Activated naive CD4-positive, alpha-beta T cell treated with anti-CD3 and anti-CD28 coated beads, Interleukin-2, amount 50 U/mL, for 72 hours (primary cell): ENCODE data around the gene NR1D2. TPM values are rescaled to one million over a fixed set of nuclear protein-coding genes. Genes with fewer than 3 reads are reported as not detected.
A peak's percentile ranks its signal among the peaks of the same experiment; 100 is the strongest.

Experiments
- ATAC-seq, 2 donors: fragments of 150-1000 bp; cut with Tn5 transposase; 2 replicates each; pipeline ENCODE4 v1.10.0; 2021; ENCODE audit warnings: mild to moderate bottlenecking in 2 of 2, moderate library complexity in 2 of 2
- DNase-seq, 2 donors: peaks; one replicate each; pipeline ENCODE4 v3.0.0; 2021 to 2022; ENCODE audit warnings: low spot score in 2 of 2
- H3K27ac Mint-ChIP-seq, 2 donors: one replicate each; pipeline ENCODE4 v1.8.0; 2022; ENCODE audit warnings: mild to moderate bottlenecking in 2 of 2, mixed read lengths in 2 of 2
- H3K36me3 Mint-ChIP-seq, 2 donors: one replicate each; pipeline ENCODE4 v1.8.0; 2022; ENCODE audit warnings: mixed read lengths in 2 of 2
- H3K9me3 Mint-ChIP-seq, 2 donors: one replicate each; pipeline ENCODE4 v1.8.0; 2022; ENCODE audit warnings: mixed read lengths in 2 of 2
- total RNA-seq, 2 donors: library from RNA; stranded (reverse); gene quantifications; one replicate each; pipeline ENCODE4 v1.2.3, GENCODE V29; 2022

The NR1D2 gene
- total RNA-seq, 2 donors from 2014 or later, result 2.1 to 32.7 TPM

DNA sequence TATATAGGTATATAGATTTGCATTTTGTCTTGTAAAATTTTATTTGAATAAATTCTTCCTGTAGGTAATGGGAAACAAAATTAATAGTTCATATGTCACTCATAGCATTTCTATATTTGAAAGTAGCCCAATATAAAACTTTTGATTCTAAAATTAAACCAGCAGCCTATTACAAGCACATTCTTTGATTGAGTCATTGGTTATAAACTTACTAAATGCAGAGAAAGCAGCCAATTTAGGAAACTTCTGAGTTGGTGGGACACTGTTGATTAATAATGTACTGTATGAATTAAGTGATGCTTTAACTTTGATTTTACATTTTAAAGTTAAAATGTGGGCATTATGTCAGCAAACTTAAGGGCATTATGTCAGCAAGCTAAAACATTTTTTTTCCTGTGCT, 34.5 kb downstream of the NR1D2 start:
- H3K36me3 Mint-ChIP-seq, result peaks cover 0 to 8% of the 10 kb centered on the region in 2 donors
- no peak for ATAC-seq

DNA sequence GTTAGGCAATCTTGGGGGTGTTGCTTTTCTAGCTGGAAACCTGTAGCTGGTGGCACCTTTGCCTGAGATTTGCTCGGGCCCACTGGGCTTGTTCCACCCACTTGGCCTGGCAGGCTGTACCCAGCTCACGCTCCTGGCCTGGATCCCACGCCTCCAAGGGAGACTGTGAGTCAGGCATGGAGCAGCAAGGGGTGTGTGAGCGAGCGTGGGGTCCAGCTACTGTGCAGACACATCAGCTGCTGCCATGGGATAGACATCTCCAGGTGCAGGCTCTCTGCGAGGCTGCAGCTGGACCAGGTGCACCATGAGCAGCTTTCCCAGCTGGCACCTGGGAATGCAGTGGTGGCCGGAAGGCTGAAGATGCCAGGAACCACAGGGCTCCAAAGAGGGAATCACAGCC, 36.0 kb downstream of the NR1D2 start:
- ATAC-seq (no peak), DNase-seq (no peak)
- no peaks in the 10 kb centered on the region for H3K9me3 Mint-ChIP-seq
- no peak overlapping the region for H3K27ac Mint-ChIP-seq
- peaks cover 0 to 5% of the 10 kb centered on the region in 2 donors for H3K36me3 Mint-ChIP-seq

More for the DNA sequence above, 34.5 kb downstream of the NR1D2 start:
- no peak for DNase-seq
- no peak overlapping the region for H3K27ac Mint-ChIP-seq
- H3K9me3 Mint-ChIP-seq, result no peaks in the 10 kb centered on the region

DNA sequence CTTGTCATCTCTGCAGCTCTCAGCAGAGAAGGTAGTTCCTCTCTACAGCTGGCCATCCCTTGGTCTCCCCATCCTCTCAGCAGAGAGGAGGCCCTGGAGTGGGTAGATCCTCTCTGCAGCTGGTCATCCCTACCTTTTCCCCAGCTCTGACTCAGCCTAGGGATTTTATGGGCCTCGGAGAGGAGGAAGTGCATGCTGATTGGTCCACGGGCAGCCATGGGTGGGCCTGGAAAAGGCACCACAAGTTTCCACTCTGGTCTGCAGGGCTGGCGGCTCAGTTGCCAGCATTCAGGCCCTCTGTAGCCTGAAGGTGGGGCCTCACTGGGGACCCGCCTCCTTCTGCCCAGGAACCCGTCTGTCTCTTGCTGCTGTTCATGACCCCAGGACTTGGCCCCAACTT, 36.9 kb downstream of the NR1D2 start:
- no peak overlapping the region for H3K27ac Mint-ChIP-seq
- DNase-seq (no peak), ATAC-seq (no peak)
- no peaks in the 10 kb centered on the region for H3K9me3 Mint-ChIP-seq
- no peaks in the 10 kb centered on the region for H3K36me3 Mint-ChIP-seq

- Mint-ChIP-seq H3K9me3 (no peaks in the 10 kb centered on the region), H3K27ac (no peak overlapping the region), H3K36me3 (no peaks in the 10 kb centered on the region)
- DNase-seq, result no peak
- ATAC-seq, result no peak
These were observed 39.8 kb downstream of the NR1D2 start for GRCh38 chr3:23984934-23985333.

- no peak for DNase-seq
- ATAC-seq, result no peak
- Mint-ChIP-seq H3K9me3 (no peaks in the 10 kb centered on the region), H3K27ac (no peak overlapping the region), H3K36me3 (no peaks in the 10 kb centered on the region)
These were observed 40.9 kb downstream of the NR1D2 start for GRCh38 chr3:23985747-23986544.

GRCh38 chr3:23987356-23987755, 42.3 kb downstream of the NR1D2 start:
- no peak for ATAC-seq
- no peak overlapping the region for H3K27ac Mint-ChIP-seq
- H3K36me3 Mint-ChIP-seq, result no peaks in the 10 kb centered on the region

GRCh38 chr3:23991306-23991682, 46.2 kb downstream of the NR1D2 start:
- ATAC-seq (no peak), DNase-seq (no peak)
- H3K36me3 Mint-ChIP-seq, result no peaks in the 10 kb centered on the region
- no peaks in the 10 kb centered on the region for H3K9me3 Mint-ChIP-seq
- H3K27ac Mint-ChIP-seq, result no peak overlapping the region

More at GRCh38 chr3:23987356-23987755, 42.3 kb downstream of the NR1D2 start:
- no peaks in the 10 kb centered on the region for H3K9me3 Mint-ChIP-seq
- no peak for DNase-seq

DNA sequence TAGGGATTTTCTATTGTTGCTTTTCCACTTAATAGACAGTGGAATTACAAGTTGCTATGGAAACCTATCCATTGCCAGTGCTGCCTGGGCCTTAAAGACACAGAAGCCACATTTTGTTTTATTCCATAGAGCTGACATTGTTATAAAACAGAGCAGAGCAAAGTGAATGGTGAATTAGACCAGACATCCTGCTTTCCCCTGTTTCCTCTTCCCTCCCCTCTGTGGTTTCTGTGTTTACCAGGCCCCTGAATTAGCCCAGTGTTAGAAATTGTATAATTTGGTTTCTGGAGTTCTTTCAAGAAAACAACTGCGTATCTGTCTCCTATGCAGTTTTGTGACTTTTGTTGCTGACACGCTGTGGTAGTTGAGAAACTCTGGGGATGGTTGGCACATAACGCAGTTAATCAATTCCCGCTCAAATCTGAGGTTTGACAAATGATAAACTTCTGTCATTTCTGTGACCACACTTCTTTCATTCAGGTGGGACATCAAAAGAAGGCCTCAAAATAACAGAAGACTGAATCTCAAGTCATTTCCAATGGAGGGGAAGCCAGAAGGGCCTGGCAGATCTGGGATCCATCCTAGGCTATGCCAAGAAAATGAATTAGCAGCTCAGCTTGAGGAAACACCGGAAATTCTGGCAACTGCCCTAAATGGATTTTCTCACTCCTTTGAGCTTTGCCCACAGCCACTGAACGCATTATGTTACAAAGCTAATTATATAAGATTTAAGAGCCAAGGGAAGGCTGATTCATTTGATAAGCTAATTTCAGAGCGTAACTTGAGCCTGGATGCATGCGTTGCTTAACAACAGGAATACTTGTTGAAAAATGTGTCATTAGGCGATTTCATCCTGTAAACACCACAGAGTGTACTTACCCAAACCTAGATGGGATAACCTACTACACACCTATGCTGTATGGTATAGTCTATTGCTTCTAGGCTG, 46.9 kb downstream of the NR1D2 start:
- H3K9me3 Mint-ChIP-seq, result no peaks in the 10 kb centered on the region
- ATAC-seq, result no peak
- H3K36me3 Mint-ChIP-seq, result no peaks in the 10 kb centered on the region
- no peak for DNase-seq
- H3K27ac Mint-ChIP-seq, result peak overlapping the region in 1 of 2 donors; percentile 56

GRCh38 chr3:23993556-23994243, 48.6 kb downstream of the NR1D2 start:
- Mint-ChIP-seq H3K36me3 (no peaks in the 10 kb centered on the region), H3K27ac (peak overlapping the region in 1 of 2 donors; percentile 0), H3K9me3 (no peaks in the 10 kb centered on the region)
- ATAC-seq, result no peak
- no peak for DNase-seq

- ATAC-seq, result no peak
- no peaks in the 10 kb centered on the region for H3K36me3 Mint-ChIP-seq
- H3K27ac Mint-ChIP-seq, result no peak overlapping the region
- no peak for DNase-seq
- no peaks in the 10 kb centered on the region for H3K9me3 Mint-ChIP-seq
These were observed 49.1 kb downstream of the NR1D2 start for GRCh38 chr3:23994244-23994569.

DNA sequence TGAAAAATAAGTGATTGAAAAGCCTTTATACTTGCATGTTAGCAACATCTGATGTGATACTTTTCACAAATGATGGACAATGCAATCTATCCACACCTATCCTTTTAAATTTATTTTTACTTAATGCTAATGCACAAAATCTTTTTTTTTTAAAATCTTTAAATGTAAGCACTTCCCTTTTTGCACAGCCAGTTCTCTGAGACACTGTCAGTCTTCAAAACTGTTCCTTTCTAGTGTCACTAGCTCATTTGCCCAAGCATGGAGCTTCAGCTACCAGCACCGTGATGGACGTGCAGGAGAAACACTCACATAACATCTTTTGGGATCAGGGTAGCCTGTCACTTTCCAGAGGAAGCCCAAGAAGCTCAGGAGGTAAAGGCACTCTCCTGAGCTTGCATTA, 50.1 kb downstream of the NR1D2 start:
- Mint-ChIP-seq H3K27ac (no peak overlapping the region), H3K36me3 (no peaks in the 10 kb centered on the region), H3K9me3 (no peaks in the 10 kb centered on the region)
- DNase-seq (no peak), ATAC-seq (no peak)

DNA sequence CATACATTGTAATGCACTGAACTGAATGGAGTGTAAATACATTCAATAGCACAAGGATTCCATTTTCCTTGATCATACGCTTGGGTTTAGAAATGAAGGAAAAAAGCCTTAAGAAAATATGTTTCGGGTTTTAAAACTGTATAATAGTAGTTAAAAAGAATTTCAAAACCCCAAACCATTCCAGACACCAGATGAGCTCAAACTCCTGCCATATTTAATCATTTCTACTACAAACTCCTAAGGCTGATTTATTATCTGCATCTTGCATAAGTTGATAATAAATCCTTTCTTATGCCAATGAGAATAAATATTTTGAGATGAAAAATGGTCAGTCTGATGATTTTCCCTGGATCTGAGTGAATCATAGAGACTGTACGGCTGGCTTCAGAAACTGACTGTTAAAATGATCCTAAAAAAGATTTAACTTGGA, 51.0 kb downstream of the NR1D2 start:
- no peak for ATAC-seq
- Mint-ChIP-seq H3K36me3 (no peaks in the 10 kb centered on the region), H3K9me3 (no peaks in the 10 kb centered on the region), H3K27ac (no peak overlapping the region)
- no peak for DNase-seq

GRCh38 chr3:23999012-23999641, 54.0 kb downstream of the NR1D2 start:
- DNase-seq (peak in 1 of 2 donors; percentile 79), ATAC-seq (peak in 1 of 2 donors; percentile 48)
- Mint-ChIP-seq H3K9me3 (no peaks in the 10 kb centered on the region), H3K27ac (no peak overlapping the region), H3K36me3 (peaks cover 0 to 9% of the 10 kb centered on the region in 2 donors)

DNA sequence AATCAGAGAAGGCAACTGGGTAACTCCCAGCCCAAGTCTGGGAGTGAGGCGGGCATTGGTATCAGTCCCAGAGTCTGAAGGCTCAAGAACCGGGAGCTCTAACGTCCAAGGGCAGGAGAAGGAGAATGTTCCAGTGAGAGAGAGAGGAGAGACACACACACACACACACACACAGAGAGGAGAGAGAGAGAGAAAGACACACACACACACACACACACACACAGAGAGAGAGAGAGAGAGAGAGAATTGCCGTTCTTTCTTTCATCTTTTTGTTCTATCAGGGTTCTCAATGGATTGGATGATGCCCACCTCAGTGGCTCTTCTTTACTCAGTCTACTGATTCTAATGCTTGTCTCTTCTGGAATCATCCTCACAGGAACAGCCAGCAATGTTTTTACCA, 57.0 kb downstream of the NR1D2 start:
- ATAC-seq, result no peak
- Mint-ChIP-seq H3K36me3 (peaks cover 0 to 9% of the 10 kb centered on the region in 2 donors), H3K27ac (no peak overlapping the region), H3K9me3 (no peaks in the 10 kb centered on the region)
- no peak for DNase-seq

- Mint-ChIP-seq H3K9me3 (no peaks in the 10 kb centered on the region), H3K27ac (no peak overlapping the region), H3K36me3 (peaks cover 0 to 9% of the 10 kb centered on the region in 2 donors)
- no peak for ATAC-seq
- no peak for DNase-seq
These were observed 58.4 kb downstream of the NR1D2 start for GRCh38 chr3:24003466-24003865.

GRCh38 chr3:24004171-24004938, 59.3 kb downstream of the NR1D2 start:
- Mint-ChIP-seq H3K9me3 (no peaks in the 10 kb centered on the region), H3K27ac (no peak overlapping the region), H3K36me3 (peaks cover 0 to 9% of the 10 kb centered on the region in 2 donors)
- ATAC-seq, result peak; percentile 98 to 99
- DNase-seq, result peak in 1 of 2 donors; percentile 19
